ENCODE data around the gene MXRA8. TPM values are rescaled to one million over a fixed set of nuclear protein-coding genes. Genes with fewer than 3 reads are reported as not detected.

The MXRA8 gene
- total and polyA plus RNA-seq, 2 donors (not counting 3 experiments of a cell fraction or from before 2014, with no cell fraction given) = 0.82 to 1.9 TPM

- intact Hi-C loops (cut with micrococcal nuclease) = no loop called here
- POLR2A ChIA-PET = no interaction called here
- peak; percentile 28 for TF ChIP-seq POLR2AphosphoS5 (IDR thresholded peaks at IDR 0.05; ENCODE audit: insufficient read depth, low read depth, low read length)
- TF ChIP-seq GATA2 (IDR thresholded peaks at IDR 0.05; ENCODE audit: insufficient read depth, insufficient read length, low read depth, low read length) = no peak
- Histone ChIP-seq H3K27me3 (ENCODE audit: control insufficient read depth in 2 of 2, insufficient read depth in 2 of 2, low read length in 2 of 2) (no peaks in the 10 kb centered on the region), H4K20me1 (replicated peaks; ENCODE audit: control insufficient read depth, extremely low read depth, insufficient read depth, low read length) (no peaks in the 10 kb centered on the region), H3K4me2 (ENCODE audit: insufficient read depth, low read length) (no peak within 1 kb of the TSS), H3K27ac (ENCODE audit: insufficient read depth, low read depth, low read length) (no peak within 1 kb of the TSS), H3K9ac (replicated peaks; ENCODE audit: extremely low read depth, insufficient read depth, low read length) (no peak within 1 kb of the TSS), H3K9me1 (replicated peaks; ENCODE audit: control insufficient read depth, extremely low read depth, insufficient read depth, low read length) (no peaks in the 10 kb centered on the region), H2AFZ (ENCODE audit: low read depth, low read length) (no peak within 1 kb of the TSS), H3K9me3 (replicated peaks; ENCODE audit: control insufficient read depth, insufficient read depth, low read length) (no peaks in the 10 kb centered on the region), H3K4me1 (ENCODE audit: control insufficient read depth, extremely low read depth, insufficient read depth, low read length) (no peaks in the 10 kb centered on the region), H3K36me3 (ENCODE audit: control insufficient read depth in 2 of 2, extremely low read depth in 1 of 2, insufficient read depth in 2 of 2, low read length in 2 of 2) (peaks cover 0 to 15% of the 10 kb centered on the region in 2 experiments), H3K79me2 (ENCODE audit: control insufficient read depth, insufficient read depth, low read length) (no peaks in the 10 kb centered on the region), H3K4me3 (replicated peaks in 1 of 3; ENCODE audit: insufficient read depth in 1 of 3, low read depth in 1 of 3, low read length in 3 of 3) (no peak within 1 kb of the TSS)
- CTCF ChIA-PET = no interaction called here
- FAIRE-seq (no peak), DNase-seq (ENCODE audit: low read depth, low spot score) (no peak)
- dilution Hi-C loops (cut with MboI; ENCODE audit: extremely low pct_ligation_motif_present, low sequenced_read_pairs) = no loop called here
- no TSS peak for BruUV-seq (replicated peaks)
These were observed 27.0 kb downstream of the MXRA8 start, which contains the start of gene TAS1R3 for GRCh38 chr1:1331068-1331965. Gene TAS1R3, plus strand, starts transcription at chr1:1331280. Its CDS starts 66 bp downstream, at chr1:1331346.

DNA sequence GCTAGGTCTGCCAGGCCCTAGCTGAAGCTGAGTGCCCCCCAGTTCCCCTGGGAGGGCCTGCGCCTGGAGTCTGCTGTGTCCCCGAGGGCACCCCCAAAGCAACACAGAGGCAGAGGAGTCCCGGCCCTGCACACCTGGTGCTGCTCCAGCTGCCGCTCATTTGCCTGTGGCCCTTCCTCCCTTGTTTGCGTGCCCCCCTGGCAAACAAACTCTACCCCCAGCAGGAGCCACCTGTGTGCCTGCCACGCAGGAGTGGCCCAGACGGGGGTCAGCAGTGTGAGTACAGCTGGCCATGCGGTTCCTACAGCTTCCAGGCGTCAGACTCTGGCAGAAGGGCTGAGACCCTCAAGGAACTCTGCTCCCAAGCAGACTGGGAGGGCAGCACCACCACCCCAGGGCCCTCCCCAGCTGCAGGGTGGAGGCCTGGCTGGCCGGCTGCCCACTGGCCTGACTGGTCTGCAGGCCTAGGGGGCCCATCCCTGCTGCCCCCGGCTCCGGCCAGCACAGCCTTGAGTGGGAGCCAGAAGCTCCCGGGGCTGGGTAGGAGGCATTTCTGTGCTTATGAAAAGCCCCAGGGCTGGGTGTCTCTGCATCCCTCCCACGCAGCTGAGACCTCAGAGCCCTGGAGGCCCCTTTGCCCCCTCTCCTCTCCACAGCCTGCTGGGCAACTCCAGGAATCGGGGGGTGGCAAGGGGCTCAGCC is 27.8 kb downstream of the MXRA8 start:
- Histone ChIP-seq H3K4me2 (ENCODE audit: insufficient read depth, low read length) (no peak overlapping the region), H3K27me3 (ENCODE audit: control insufficient read depth in 2 of 2, insufficient read depth in 2 of 2, low read length in 2 of 2) (no peaks in the 10 kb centered on the region), H2AFZ (ENCODE audit: low read depth, low read length) (no peak overlapping the region), H3K79me2 (ENCODE audit: control insufficient read depth, insufficient read depth, low read length) (peaks cover 6% of the 10 kb centered on the region), H3K4me3 (replicated peaks in 1 of 3; ENCODE audit: insufficient read depth in 1 of 3, low read depth in 1 of 3, low read length in 3 of 3) (no peak overlapping the region), H3K9me1 (replicated peaks; ENCODE audit: control insufficient read depth, extremely low read depth, insufficient read depth, low read length) (no peaks in the 10 kb centered on the region), H4K20me1 (replicated peaks; ENCODE audit: control insufficient read depth, extremely low read depth, insufficient read depth, low read length) (no peaks in the 10 kb centered on the region), H3K4me1 (ENCODE audit: control insufficient read depth, extremely low read depth, insufficient read depth, low read length) (peaks cover 4% of the 10 kb centered on the region), H3K9me3 (replicated peaks; ENCODE audit: control insufficient read depth, insufficient read depth, low read length) (no peaks in the 10 kb centered on the region), H3K36me3 (ENCODE audit: control insufficient read depth in 2 of 2, extremely low read depth in 1 of 2, insufficient read depth in 2 of 2, low read length in 2 of 2) (peaks cover 0 to 15% of the 10 kb centered on the region in 2 experiments), H3K9ac (replicated peaks; ENCODE audit: extremely low read depth, insufficient read depth, low read length) (no peak overlapping the region), H3K27ac (ENCODE audit: insufficient read depth, low read depth, low read length) (no peak overlapping the region)
- DNase-seq (ENCODE audit: low read depth, low spot score) (no peak), FAIRE-seq (no peak)
- ChIA-PET CTCF (no interaction called here), POLR2A (no interaction called here)
- TF ChIP-seq FOS (IDR thresholded peaks at IDR 0.05; ENCODE audit: borderline replicate concordance, insufficient read depth, low read length) = no peak
- TF ChIP-seq, protein P1, sequence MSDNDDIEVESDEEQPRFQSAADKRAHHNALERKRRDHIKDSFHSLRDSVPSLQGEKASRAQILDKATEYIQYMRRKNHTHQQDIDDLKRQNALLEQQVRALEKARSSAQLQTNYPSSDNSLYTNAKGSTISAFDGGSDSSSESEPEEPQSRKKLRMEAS (IDR thresholded peaks at IDR 0.05; ENCODE audit: insufficient read depth, insufficient read length) = no peak
- no peak for TF ChIP-seq JUN (IDR thresholded peaks at IDR 0.05; ENCODE audit: borderline replicate concordance, insufficient read depth, insufficient read length, low read depth)
- no peak for TF ChIP-seq POLR2A (IDR thresholded peaks at IDR 0.05; ENCODE audit: low read depth, low read length)
- TF ChIP-seq POLR2AphosphoS5 (IDR thresholded peaks at IDR 0.05; ENCODE audit: insufficient read depth, low read depth, low read length) = no peak
- no peak for TF ChIP-seq EZH2 (IDR thresholded peaks at IDR 0.05; ENCODE audit: borderline replicate concordance, low read depth, low read length, severe bottlenecking)
- no peak for TF ChIP-seq GATA2 (IDR thresholded peaks at IDR 0.05; ENCODE audit: insufficient read depth, insufficient read length, low read depth, low read length)
- no peak for TF ChIP-seq MYC (IDR thresholded peaks at IDR 0.05; ENCODE audit: low read depth, low read length)
- TF ChIP-seq, protein P2, sequence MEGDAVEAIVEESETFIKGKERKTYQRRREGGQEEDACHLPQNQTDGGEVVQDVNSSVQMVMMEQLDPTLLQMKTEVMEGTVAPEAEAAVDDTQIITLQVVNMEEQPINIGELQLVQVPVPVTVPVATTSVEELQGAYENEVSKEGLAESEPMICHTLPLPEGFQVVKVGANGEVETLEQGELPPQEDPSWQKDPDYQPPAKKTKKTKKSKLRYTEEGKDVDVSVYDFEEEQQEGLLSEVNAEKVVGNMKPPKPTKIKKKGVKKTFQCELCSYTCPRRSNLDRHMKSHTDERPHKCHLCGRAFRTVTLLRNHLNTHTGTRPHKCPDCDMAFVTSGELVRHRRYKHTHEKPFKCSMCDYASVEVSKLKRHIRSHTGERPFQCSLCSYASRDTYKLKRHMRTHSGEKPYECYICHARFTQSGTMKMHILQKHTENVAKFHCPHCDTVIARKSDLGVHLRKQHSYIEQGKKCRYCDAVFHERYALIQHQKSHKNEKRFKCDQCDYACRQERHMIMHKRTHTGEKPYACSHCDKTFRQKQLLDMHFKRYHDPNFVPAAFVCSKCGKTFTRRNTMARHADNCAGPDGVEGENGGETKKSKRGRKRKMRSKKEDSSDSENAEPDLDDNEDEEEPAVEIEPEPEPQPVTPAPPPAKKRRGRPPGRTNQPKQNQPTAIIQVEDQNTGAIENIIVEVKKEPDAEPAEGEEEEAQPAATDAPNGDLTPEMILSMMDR (IDR thresholded peaks at IDR 0.05; ENCODE audit: extremely low read depth in 1 of 2, insufficient read depth in 1 of 2, low read depth in 1 of 2, low read length in 2 of 2) = no peak
- no TSS peak for BruUV-seq (replicated peaks)
- dilution Hi-C loops (cut with MboI; ENCODE audit: extremely low pct_ligation_motif_present, low sequenced_read_pairs) (no loop called here), intact Hi-C loops (cut with micrococcal nuclease) (no loop called here)

Measured in endothelial cell of umbilical vein (primary cell).